GM12801 (cell line): ENCODE data around the gene OOSP3.

ENCODE experiments used
- TF ChIP-seq, protein P1 (sequence below): IDR thresholded peaks from one replicate; pipeline ENCODE4 v1.5.1; 2011; ENCODE audit warnings: control low read depth; ENCODE audit not compliant: insufficient read length; ENCODE audit errors: extremely low read depth

The OOSP3 gene

DNA sequence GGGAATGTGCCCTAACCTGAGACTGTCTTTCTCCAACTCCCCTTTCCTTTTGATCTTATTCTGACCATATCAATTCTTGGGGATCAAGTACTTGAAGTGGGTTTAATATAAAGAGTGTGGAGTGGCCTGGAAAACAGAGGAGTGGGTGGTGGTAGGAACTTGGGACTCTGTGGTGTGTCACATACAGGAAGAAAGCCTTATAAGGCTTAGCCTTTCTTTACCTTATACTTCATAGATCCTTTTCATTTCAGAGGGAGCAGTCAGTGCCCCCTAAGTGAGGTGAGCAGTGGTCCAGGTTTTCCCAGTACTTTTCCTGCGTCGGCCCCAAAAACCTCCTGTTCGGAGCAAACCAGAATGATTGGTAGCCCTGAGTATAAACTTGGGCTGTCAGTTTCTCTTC is 60.1 kb downstream of the OOSP3 start:
- TF ChIP-seq, protein P1, sequence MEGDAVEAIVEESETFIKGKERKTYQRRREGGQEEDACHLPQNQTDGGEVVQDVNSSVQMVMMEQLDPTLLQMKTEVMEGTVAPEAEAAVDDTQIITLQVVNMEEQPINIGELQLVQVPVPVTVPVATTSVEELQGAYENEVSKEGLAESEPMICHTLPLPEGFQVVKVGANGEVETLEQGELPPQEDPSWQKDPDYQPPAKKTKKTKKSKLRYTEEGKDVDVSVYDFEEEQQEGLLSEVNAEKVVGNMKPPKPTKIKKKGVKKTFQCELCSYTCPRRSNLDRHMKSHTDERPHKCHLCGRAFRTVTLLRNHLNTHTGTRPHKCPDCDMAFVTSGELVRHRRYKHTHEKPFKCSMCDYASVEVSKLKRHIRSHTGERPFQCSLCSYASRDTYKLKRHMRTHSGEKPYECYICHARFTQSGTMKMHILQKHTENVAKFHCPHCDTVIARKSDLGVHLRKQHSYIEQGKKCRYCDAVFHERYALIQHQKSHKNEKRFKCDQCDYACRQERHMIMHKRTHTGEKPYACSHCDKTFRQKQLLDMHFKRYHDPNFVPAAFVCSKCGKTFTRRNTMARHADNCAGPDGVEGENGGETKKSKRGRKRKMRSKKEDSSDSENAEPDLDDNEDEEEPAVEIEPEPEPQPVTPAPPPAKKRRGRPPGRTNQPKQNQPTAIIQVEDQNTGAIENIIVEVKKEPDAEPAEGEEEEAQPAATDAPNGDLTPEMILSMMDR: no peak

GRCh38 chr11:59939482-59939881 is 60.9 kb downstream of the OOSP3 start:
- TF ChIP-seq, protein P1: no peak

DNA sequence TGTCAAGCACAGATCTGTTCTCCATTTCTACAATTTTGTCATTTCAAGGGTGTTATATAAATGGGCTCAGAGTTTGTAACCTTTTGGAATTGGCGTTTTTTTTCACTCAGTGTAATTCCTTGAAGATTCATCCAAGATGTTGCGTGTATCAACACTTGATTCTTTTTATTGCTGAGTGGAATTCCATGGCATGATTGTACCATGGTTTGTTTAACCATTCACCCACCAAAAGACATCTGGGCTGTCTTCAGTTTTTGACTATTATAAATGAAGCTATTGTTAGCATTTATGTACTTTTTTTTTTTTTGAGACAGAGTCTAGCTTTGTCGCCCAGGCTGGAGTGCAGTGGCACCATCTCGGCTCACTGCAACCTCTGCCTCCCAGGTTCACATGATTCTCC is 62.5 kb downstream of the OOSP3 start:
- TF ChIP-seq, protein P1: no peak

GRCh38 chr11:59943997-59944714 is 65.6 kb downstream of the OOSP3 start:
- TF ChIP-seq, protein P1: no peak

DNA sequence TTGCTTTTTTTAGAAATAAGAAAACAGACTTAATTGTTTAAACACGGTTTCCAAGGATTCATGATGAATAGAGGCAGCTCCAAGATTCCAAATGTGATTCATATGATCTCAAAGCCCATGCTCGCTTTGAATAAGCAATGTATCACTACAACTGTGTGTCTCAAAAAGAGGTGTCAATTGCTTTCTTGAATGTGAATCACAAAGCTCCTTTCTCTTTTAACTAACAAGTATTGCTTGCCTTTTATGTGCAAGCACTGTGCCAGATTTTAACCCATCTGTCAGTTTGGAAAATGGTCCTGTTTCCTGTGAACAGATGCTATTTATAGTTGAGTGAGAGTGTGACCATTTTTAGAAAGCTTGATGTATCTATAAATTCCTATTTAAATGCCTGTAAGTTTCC is 66.1 kb downstream of the OOSP3 start:
- TF ChIP-seq, protein P1: no peak
